ENCODE data around the gene CETP.
"Not testable (repeated sequence)": the region's sequence is repeated elsewhere in the genome, so short reads cannot be mapped to it uniquely, and the experiment has no call there.

Gene CETP

DNA sequence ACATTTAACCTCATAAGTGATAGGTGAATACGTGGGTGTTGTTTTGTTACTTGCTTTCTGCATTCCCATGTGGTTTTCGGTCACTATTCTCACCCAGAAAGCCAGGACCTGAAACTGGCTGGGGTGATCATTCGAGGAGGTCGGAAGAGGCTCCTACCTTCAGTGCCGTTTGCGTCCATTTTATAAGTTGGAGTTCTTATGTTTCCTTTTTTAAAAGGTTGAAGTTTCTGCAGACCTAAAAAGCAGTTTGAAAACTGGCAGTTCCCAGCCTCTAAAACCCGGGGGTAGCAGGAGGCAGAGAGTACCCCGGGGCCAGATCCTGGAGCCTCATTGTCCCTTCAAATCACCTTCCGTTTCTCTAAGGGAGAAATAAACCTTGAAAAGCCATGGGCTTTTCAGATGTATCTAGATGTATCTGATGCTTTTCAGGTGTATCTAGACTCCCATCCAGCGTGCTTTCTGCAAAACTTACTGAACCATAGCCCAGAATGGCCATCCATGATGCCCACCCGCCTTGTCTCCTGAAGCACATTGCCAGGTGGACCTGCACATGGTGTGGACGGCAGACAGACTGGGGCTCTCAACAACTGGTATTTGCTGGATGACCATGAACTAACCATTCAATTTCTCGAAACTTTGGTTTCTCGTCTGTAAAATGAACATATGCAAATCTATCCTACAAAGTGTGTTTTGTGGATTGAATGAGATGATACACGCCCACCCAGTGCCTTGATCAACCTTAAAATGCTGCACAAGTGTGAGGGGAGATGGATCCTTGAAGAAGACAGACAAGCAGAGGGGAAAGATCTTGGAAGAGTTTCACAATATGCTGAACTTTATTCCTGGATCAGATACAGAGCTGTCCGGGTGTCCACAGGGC lies 28.9 kb downstream of the CETP start:
- ATAC-seq (ENCODE audit: low read depth), result no peak
- TF ChIP-seq, protein P1, sequence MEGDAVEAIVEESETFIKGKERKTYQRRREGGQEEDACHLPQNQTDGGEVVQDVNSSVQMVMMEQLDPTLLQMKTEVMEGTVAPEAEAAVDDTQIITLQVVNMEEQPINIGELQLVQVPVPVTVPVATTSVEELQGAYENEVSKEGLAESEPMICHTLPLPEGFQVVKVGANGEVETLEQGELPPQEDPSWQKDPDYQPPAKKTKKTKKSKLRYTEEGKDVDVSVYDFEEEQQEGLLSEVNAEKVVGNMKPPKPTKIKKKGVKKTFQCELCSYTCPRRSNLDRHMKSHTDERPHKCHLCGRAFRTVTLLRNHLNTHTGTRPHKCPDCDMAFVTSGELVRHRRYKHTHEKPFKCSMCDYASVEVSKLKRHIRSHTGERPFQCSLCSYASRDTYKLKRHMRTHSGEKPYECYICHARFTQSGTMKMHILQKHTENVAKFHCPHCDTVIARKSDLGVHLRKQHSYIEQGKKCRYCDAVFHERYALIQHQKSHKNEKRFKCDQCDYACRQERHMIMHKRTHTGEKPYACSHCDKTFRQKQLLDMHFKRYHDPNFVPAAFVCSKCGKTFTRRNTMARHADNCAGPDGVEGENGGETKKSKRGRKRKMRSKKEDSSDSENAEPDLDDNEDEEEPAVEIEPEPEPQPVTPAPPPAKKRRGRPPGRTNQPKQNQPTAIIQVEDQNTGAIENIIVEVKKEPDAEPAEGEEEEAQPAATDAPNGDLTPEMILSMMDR (IDR thresholded peaks at IDR 0.05; ENCODE audit: poor library complexity, severe bottlenecking), result no peak
- no peaks in the 10 kb centered on the region for H3K27me3 ChIP-seq (ENCODE audit: insufficient read depth, poor library complexity, severe bottlenecking)
- H3K9me3 ChIP-seq (ENCODE audit: severe bottlenecking), result no peaks in the 10 kb centered on the region
- H3K4me1 ChIP-seq (ENCODE audit: insufficient read depth, poor library complexity, severe bottlenecking), result peaks cover 7% of the 10 kb centered on the region
- DNase-seq (ENCODE audit: low spot score), result no peak
- H3K4me3 ChIP-seq (ENCODE audit: severe bottlenecking), result no peak overlapping the region
- no peak overlapping the region for H3K27ac ChIP-seq (ENCODE audit: poor library complexity, severe bottlenecking)
- H3K36me3 ChIP-seq (ENCODE audit: low read depth), result no peaks in the 10 kb centered on the region

DNA sequence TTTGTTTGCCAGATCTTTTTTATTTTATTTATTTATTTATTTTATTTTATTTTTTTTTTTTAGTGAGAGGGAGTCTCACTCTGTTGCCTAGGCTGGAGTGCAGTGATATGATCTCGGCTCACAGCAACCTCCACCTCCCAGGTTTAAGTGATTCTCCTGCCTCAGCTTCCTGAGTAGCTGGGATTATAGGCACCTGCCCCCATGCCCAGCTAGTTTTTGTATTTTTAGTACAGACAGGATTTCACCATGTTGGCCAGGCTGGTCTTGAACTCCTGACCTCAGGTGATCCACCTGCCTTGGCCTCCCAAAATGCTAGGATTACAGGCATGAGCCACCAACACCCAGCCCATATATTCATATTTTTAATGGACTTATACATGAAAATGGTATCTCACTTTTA lies 30.7 kb downstream of the CETP start:
- not testable (repeated sequence) for H3K4me1 ChIP-seq (ENCODE audit: insufficient read depth, poor library complexity, severe bottlenecking); H3K27me3 ChIP-seq (ENCODE audit: insufficient read depth, poor library complexity, severe bottlenecking); H3K4me3 ChIP-seq (ENCODE audit: severe bottlenecking); H3K9me3 ChIP-seq (ENCODE audit: severe bottlenecking); DNase-seq (ENCODE audit: low spot score); H3K36me3 ChIP-seq (ENCODE audit: low read depth); H3K27ac ChIP-seq (ENCODE audit: poor library complexity, severe bottlenecking); ATAC-seq (ENCODE audit: low read depth)

DNA sequence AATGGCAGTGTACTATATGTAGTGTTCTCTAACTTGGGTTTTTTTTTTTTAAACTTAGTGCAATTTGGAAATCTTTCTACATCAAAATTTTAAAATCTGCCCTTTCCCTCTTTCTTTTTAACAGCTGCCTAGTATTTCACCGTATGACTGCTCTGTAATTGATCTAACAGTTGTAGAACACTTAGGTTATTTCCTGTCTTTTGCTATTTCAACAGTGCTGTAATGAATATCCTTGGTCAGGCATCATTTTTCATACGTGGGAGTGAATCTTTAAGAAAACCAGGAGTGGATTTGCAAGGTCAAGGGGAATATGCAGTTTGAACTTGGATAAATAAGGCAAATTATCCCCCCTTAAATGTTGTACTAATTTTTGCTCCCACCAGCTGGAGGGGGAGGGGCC lies 31.5 kb downstream of the CETP start:
- Histone ChIP-seq H3K9me3 (ENCODE audit: severe bottlenecking) (no peaks in the 10 kb centered on the region), H3K4me3 (ENCODE audit: severe bottlenecking) (no peak overlapping the region), H3K27me3 (ENCODE audit: insufficient read depth, poor library complexity, severe bottlenecking) (no peaks in the 10 kb centered on the region), H3K36me3 (ENCODE audit: low read depth) (no peaks in the 10 kb centered on the region), H3K27ac (ENCODE audit: poor library complexity, severe bottlenecking) (no peak overlapping the region), H3K4me1 (ENCODE audit: insufficient read depth, poor library complexity, severe bottlenecking) (peaks cover 7% of the 10 kb centered on the region)
- ATAC-seq (ENCODE audit: low read depth) (no peak), DNase-seq (ENCODE audit: low spot score) (no peak)
- TF ChIP-seq, protein P1 (IDR thresholded peaks at IDR 0.05; ENCODE audit: poor library complexity, severe bottlenecking), result no peak

DNA sequence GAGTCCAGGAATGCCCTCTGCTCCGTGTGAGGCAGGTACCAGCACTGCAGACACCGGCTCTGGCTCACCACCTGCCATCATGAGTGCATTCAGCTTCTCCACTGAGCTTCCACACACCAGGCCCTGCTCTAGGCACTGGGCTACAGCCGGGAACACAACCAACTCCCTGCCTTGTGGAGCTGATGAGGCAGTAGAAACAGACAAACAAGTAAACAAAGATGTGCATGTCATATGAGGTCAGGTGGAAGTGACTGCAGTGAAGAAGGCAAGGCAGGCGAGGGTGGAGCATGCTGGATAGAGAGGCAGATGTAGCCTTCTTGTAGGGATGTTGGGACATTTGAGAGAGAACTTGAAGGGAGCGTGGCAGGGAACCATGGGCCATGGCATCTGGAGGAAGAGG lies 32.6 kb downstream of the CETP start:
- H3K27ac ChIP-seq (ENCODE audit: poor library complexity, severe bottlenecking), result no peak overlapping the region
- no peaks in the 10 kb centered on the region for H3K36me3 ChIP-seq (ENCODE audit: low read depth)
- DNase-seq (ENCODE audit: low spot score), result no peak
- H3K4me3 ChIP-seq (ENCODE audit: severe bottlenecking), result no peak overlapping the region
- H3K4me1 ChIP-seq (ENCODE audit: insufficient read depth, poor library complexity, severe bottlenecking), result peaks cover 7% of the 10 kb centered on the region
- TF ChIP-seq, protein P1 (IDR thresholded peaks at IDR 0.05; ENCODE audit: poor library complexity, severe bottlenecking), result no peak
- H3K9me3 ChIP-seq (ENCODE audit: severe bottlenecking), result no peaks in the 10 kb centered on the region
- no peak for ATAC-seq (ENCODE audit: low read depth)
- H3K27me3 ChIP-seq (ENCODE audit: insufficient read depth, poor library complexity, severe bottlenecking), result no peaks in the 10 kb centered on the region

DNA sequence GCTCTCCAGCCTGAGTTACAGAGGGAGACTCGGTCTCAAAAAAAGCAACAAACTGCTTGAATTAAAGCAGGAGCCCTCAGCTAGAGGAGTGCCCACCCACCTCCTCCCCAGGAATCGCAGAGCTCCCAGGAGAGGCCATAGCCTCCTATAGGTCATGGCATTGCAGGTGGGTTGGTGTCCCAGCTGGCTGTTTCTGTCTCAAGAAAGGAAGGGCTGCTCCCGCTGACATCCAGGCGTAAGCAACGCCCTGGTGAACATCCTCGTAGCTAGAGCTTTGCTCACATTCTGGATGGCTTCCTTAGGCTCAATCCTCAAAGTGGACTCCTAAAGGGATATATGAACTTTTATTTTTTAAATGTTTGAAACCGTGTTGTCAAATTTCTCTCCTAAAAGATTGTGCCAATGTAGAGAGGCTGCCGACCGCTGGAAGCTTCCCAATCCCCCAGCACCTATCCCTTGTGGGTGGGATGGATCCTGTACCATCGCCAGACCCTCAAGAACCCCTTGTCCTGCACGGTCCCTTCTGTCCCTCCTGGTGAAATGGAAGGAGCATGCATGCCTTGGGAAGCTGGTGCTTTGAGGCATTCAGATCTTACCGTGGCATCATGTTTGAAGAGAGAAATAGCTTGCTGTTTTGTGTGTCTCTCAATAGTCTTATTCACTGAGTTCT lies 33.5 kb downstream of the CETP start:
- ATAC-seq (ENCODE audit: low read depth) (no peak), DNase-seq (ENCODE audit: low spot score) (no peak)
- H3K36me3 ChIP-seq (ENCODE audit: low read depth), result no peaks in the 10 kb centered on the region
- peaks cover 4% of the 10 kb centered on the region for H3K4me1 ChIP-seq (ENCODE audit: insufficient read depth, poor library complexity, severe bottlenecking)
- H3K4me3 ChIP-seq (ENCODE audit: severe bottlenecking), result no peak overlapping the region
- no peak overlapping the region for H3K27ac ChIP-seq (ENCODE audit: poor library complexity, severe bottlenecking)
- TF ChIP-seq, protein P1 (IDR thresholded peaks at IDR 0.05; ENCODE audit: poor library complexity, severe bottlenecking), result no peak
- no peaks in the 10 kb centered on the region for H3K9me3 ChIP-seq (ENCODE audit: severe bottlenecking)
- H3K27me3 ChIP-seq (ENCODE audit: insufficient read depth, poor library complexity, severe bottlenecking), result no peaks in the 10 kb centered on the region

Data from RWPE2 (cell line).